H1 (cell line): ENCODE data around the gene CHD2. TPM values are rescaled to one million over a fixed set of nuclear protein-coding genes. Genes with fewer than 3 reads are reported as not detected.

Experiments
- CTCF ChIA-PET: fragments of 300-600 bp; sonication (Branson Sonifier 250); formaldehyde crosslinking; loops from one replicate; lab custom pipeline; 2021; ENCODE audit not compliant: partially characterized antibody; lab: Charles Lee
- POLR2A ChIA-PET: fragments of 300-600 bp; sonication (Branson Sonifier 250); formaldehyde crosslinking; loops from one replicate; lab custom pipeline; 2021; ENCODE audit warnings: inconsistent platforms; ENCODE audit not compliant: partially characterized antibody; lab: Charles Lee
- DNase-seq, 2 experiments: peaks; one replicate each; pipeline versions ENCODE4 v3.0.0 to v3.0.0-alpha.2; 2010 to 2022; ENCODE audit warnings: low spot score in 2 of 2, low read depth in 1 of 2, mixed read lengths in 1 of 2
- FAIRE-seq: peaks from 2 replicates; lab custom pipeline; 2011; peaks lifted over from hg19 to GRCh38; lab: Jason Lieb, UNC
- H2AFZ ChIP-seq: 2 replicates; pipeline ENCODE4 v1.8.1; 2012; ENCODE audit warnings: low read length, inconsistent platforms
- H2AK5ac ChIP-seq: 2 replicates; pipeline ENCODE4 v1.6.1; 2013; ENCODE audit warnings: low read depth, low read length
- H2BK120ac ChIP-seq: replicated peaks from 2 replicates; pipeline ENCODE3; 2013; ENCODE audit warnings: low read depth, low read length, inconsistent platforms
- H2BK12ac ChIP-seq: 2 replicates; pipeline ENCODE4 v1.6.1; 2013; ENCODE audit warnings: low read depth, low read length
- H2BK15ac ChIP-seq: 2 replicates; pipeline ENCODE4 v1.6.1; 2013; ENCODE audit warnings: low read length
- H2BK20ac ChIP-seq: 2 replicates; pipeline ENCODE4 v1.6.1; 2013; ENCODE audit warnings: low read length
- H2BK5ac ChIP-seq: 2 replicates; pipeline ENCODE4 v1.6.1; 2013; ENCODE audit warnings: low read depth, low read length
- H3K14ac ChIP-seq: 2 replicates; pipeline ENCODE4 v1.6.1; 2013; ENCODE audit warnings: inconsistent platforms; ENCODE audit not compliant: insufficient read length
- H3K18ac ChIP-seq: 2 replicates; pipeline ENCODE4 v1.6.1; 2013; ENCODE audit warnings: low read length; ENCODE audit errors: extremely low read depth
- H3K23ac ChIP-seq: 2 replicates; pipeline ENCODE4 v1.6.1; 2013; ENCODE audit warnings: inconsistent platforms; ENCODE audit not compliant: insufficient read length
- H3K23me2 ChIP-seq: 2 replicates; pipeline ENCODE4 v1.6.1; 2013; ENCODE audit warnings: low read depth, low read length
- H3K27ac ChIP-seq: 2 replicates; pipeline ENCODE4 v1.6.1; 2011; ENCODE audit warnings: low read depth, low read length, inconsistent platforms
- H3K27me3 ChIP-seq, 4 experiments: replicated peaks in 1 of 4; 1 replicate in 1 of 4; 2 replicates in 3 of 4; pipeline versions ENCODE4 v1.6.1 to v1.8.1; 2011 to 2013; ENCODE audit warnings: low read length in 3 of 4, mild to moderate bottlenecking in 3 of 4, inconsistent platforms in 2 of 4, mixed read lengths in 2 of 4, moderate library complexity in 1 of 4; ENCODE audit not compliant: control insufficient read depth in 3 of 4, insufficient read depth in 3 of 4; ENCODE audit errors: extremely low read depth in 1 of 4
- H3K36me3 ChIP-seq, 4 experiments: 2 replicates each; pipeline versions ENCODE4 v1.6.1 to v1.8.1; 2011 to 2013; ENCODE audit warnings: mild to moderate bottlenecking in 4 of 4, low read length in 3 of 4, moderate library complexity in 2 of 4, control low read depth in 1 of 4, inconsistent platforms in 1 of 4; ENCODE audit not compliant: insufficient read depth in 4 of 4, control insufficient read depth in 2 of 4
- H3K4ac ChIP-seq: replicated peaks from 2 replicates; pipeline ENCODE3; 2013; ENCODE audit warnings: low read length, low read depth, mixed read lengths, inconsistent platforms; ENCODE audit not compliant: insufficient read length
- H3K4me1 ChIP-seq, 4 experiments: replicated peaks in 1 of 4; 1 replicate in 1 of 4; 2 replicates in 3 of 4; pipeline versions ENCODE4 v1.6.1 to v1.8.1; 2011 to 2013; ENCODE audit warnings: low read length in 3 of 4, inconsistent platforms in 2 of 4, mixed read lengths in 1 of 4; ENCODE audit not compliant: insufficient read depth in 4 of 4, control insufficient read depth in 3 of 4
- H3K4me2 ChIP-seq, 2 experiments: 2 replicates each; pipeline versions ENCODE4 v1.6.1 to v1.8.1; 2011 to 2013; ENCODE audit warnings: low read depth in 2 of 2, low read length in 2 of 2, control low read depth in 1 of 2, inconsistent platforms in 1 of 2, mild to moderate bottlenecking in 1 of 2; ENCODE audit not compliant: insufficient read depth in 1 of 2
- H3K4me3 ChIP-seq, 4 experiments: fragments of 200-600, 300-600 bp in 1 of 4; sonication (generic), shearing (Covaris generic), sonication (Bioruptor Twin) in 1 of 4; 2 replicates each; pipeline versions ENCODE4 v1.5.1 to v1.8.1; 2011 to 2016; ENCODE audit warnings: low read length in 4 of 4, low read depth in 3 of 4, control low read depth in 2 of 4, inconsistent platforms in 2 of 4, mild to moderate bottlenecking in 2 of 4, mixed read lengths in 1 of 4, moderate library complexity in 1 of 4; ENCODE audit not compliant: insufficient read depth in 2 of 4; ENCODE audit errors: extremely low read depth in 1 of 4
- H3K56ac ChIP-seq: replicated peaks from 2 replicates; pipeline ENCODE3; 2013; ENCODE audit warnings: low read depth, mild to moderate bottlenecking, mixed read lengths, low read length, inconsistent platforms; ENCODE audit not compliant: insufficient read length
- H3K79me1 ChIP-seq: 2 replicates; pipeline ENCODE4 v1.6.1; 2013; ENCODE audit warnings: low read depth, low read length, control low read depth
- H3K79me2 ChIP-seq, 2 experiments: 2 replicates each; pipeline versions ENCODE4 v1.6.1 to v1.8.1; 2012 to 2013; ENCODE audit warnings: low read length in 2 of 2, mild to moderate bottlenecking in 2 of 2, inconsistent platforms in 1 of 2; ENCODE audit not compliant: insufficient read depth in 2 of 2, control insufficient read depth in 1 of 2
- H3K9ac ChIP-seq, 4 experiments: replicated peaks in 1 of 4; 1 replicate in 1 of 4; 2 replicates in 3 of 4; pipeline versions ENCODE4 v1.6.1 to v1.8.1; 2011 to 2013; ENCODE audit warnings: low read depth in 3 of 4, low read length in 3 of 4, control low read depth in 2 of 4, mild to moderate bottlenecking in 2 of 4, moderate library complexity in 2 of 4, inconsistent platforms in 1 of 4; ENCODE audit errors: extremely low read depth in 1 of 4
- H3K9me3 ChIP-seq, 2 experiments: 2 replicates each; pipeline versions ENCODE4 v1.6.1 to v1.8.1; 2012 to 2013; ENCODE audit warnings: mild to moderate bottlenecking in 2 of 2, moderate library complexity in 2 of 2, control low read depth in 1 of 2, inconsistent platforms in 1 of 2, low read depth in 1 of 2, low read length in 1 of 2, mixed read lengths in 1 of 2; ENCODE audit not compliant: insufficient read depth in 2 of 2
- H4K20me1 ChIP-seq, 2 experiments: replicated peaks in 1 of 2; 2 replicates each; pipeline versions ENCODE3 to v1.8.1; 2011 to 2013; ENCODE audit warnings: inconsistent platforms in 2 of 2, low read length in 2 of 2, mild to moderate bottlenecking in 1 of 2; ENCODE audit not compliant: insufficient read depth in 2 of 2, control insufficient read depth in 1 of 2
- H4K5ac ChIP-seq: 2 replicates; pipeline ENCODE4 v1.6.1; 2013; ENCODE audit warnings: low read length, low read depth, mixed read lengths, inconsistent platforms; ENCODE audit not compliant: insufficient read length
- H4K8ac ChIP-seq: 2 replicates; pipeline ENCODE4 v1.8.0; 2013; ENCODE audit warnings: mild to moderate bottlenecking, moderate library complexity, low read length, inconsistent platforms; ENCODE audit not compliant: insufficient read depth; ENCODE audit errors: extremely low read depth
- H4K91ac ChIP-seq: replicated peaks from 2 replicates; pipeline ENCODE3; 2013; ENCODE audit warnings: low read length, mixed read lengths, inconsistent platforms; ENCODE audit not compliant: insufficient read length
- GTF2F1 ChIP-seq: IDR thresholded peaks from 2 replicates; pipeline ENCODE4 v1.6.1; 2012; ENCODE audit warnings: low read depth, low read length, improper control_type of control experiment, borderline replicate concordance
- HDAC6 ChIP-seq: IDR thresholded peaks from one replicate; pipeline ENCODE4 v1.7.1; 2012; ENCODE audit warnings: low read depth, mild to moderate bottlenecking, inconsistent platforms, low read length, moderate library complexity
- KDM4A ChIP-seq: IDR thresholded peaks from one replicate; pipeline ENCODE4 v1.7.1; 2012; ENCODE audit warnings: low read depth, mild to moderate bottlenecking, moderate library complexity, low read length, inconsistent platforms; ENCODE audit not compliant: severe bottlenecking
- NANOG ChIP-seq: IDR thresholded peaks from 2 replicates; pipeline ENCODE4 v1.6.1; 2011; ENCODE audit warnings: low read length, low read depth, mild to moderate bottlenecking, inconsistent platforms; ENCODE audit not compliant: insufficient read depth, poor library complexity, severe bottlenecking
- NRF1 ChIP-seq: IDR thresholded peaks from 2 replicates; pipeline ENCODE4 v1.6.1; 2011; ENCODE audit warnings: mild to moderate bottlenecking, low read depth, low read length, improper control_type of control experiment
- RAD21 ChIP-seq, 2 experiments: IDR thresholded peaks in 1 of 2; conservative IDR thresholded peaks in 1 of 2; 2 replicates each; pipeline ENCODE4 v1.6.1; 2011; ENCODE audit warnings: low read depth in 2 of 2, low read length in 2 of 2, improper control_type of control experiment in 1 of 2, inconsistent platforms in 1 of 2, mild to moderate bottlenecking in 1 of 2, moderate library complexity in 1 of 2
- SAP30 ChIP-seq: fragments of 300-600 bp; sonication (generic); IDR thresholded peaks from 2 replicates; pipeline ENCODE4 v1.7.1; 2012; ENCODE audit warnings: low read length, moderate library complexity, mild to moderate bottlenecking, inconsistent platforms; ENCODE audit not compliant: insufficient read depth, insufficient replicate concordance
- TAF1 ChIP-seq: IDR thresholded peaks from 2 replicates; pipeline ENCODE4 v1.6.1; 2011; ENCODE audit warnings: mild to moderate bottlenecking, low read depth, low read length
- TEAD4 ChIP-seq: IDR thresholded peaks from 2 replicates; pipeline ENCODE4 v1.6.1; 2012; ENCODE audit warnings: low read depth, low read length, inconsistent platforms, mixed read lengths
- ZNF274 ChIP-seq: IDR thresholded peaks from 2 replicates; pipeline ENCODE4 v1.7.0; 2012; ENCODE audit warnings: low read length, borderline replicate concordance; ENCODE audit errors: extremely low read depth
- WGBS, 2 experiments: shearing (Covaris generic) in 1 of 2; methylation state at CpG; one replicate each; pipeline versions ENCODE4 v1.1.6 to v1.1.7; 2013 to 2015; ENCODE audit warnings: low lambda C conversion rate in 2 of 2, mixed read lengths in 2 of 2, inconsistent platforms in 1 of 2, low coverage in 1 of 2, missing lambda C conversion rate in 1 of 2; ENCODE audit not compliant: insufficient replicate concordance in 2 of 2, insufficient coverage in 1 of 2, insufficient read length in 1 of 2; ENCODE audit errors: extremely low coverage in 1 of 2, missing lambda C conversion rate in 1 of 2; 5-methylcytosine and 5-hydroxymethylcytosine counted together
- polyA plus RNA-seq, 7 experiments: library from polyadenylated mRNA; depleted of rRNA in 3 of 7; stranded (reverse) in 5 of 7; unstranded in 2 of 7; fragments of >200 nt in 5 of 7; fragments of 200-250 nt in 2 of 7; gene quantifications; 1 replicate in 5 of 7; 2 replicates in 1 of 7; 4 replicates in 1 of 7; pipeline versions ENCODE4 v1.2.1 to v1.2.3, GENCODE V29; 2011 to 2013; ENCODE audit warnings: missing spikeins in 2 of 7, mixed read lengths in 2 of 7
- total RNA-seq: library from RNA; stranded (reverse); fragmentation: NEBNext Ultra II Directional; extraction: Animal tissue kit (Norgen Biotek cat#: 25700); gene quantifications from 2 replicates; pipeline ENCODE4 v1.2.1, GENCODE V29; 2021

CHD2 gene
- total and polyA plus RNA-seq, 2 of the 8 experiments (the other 6 are each of a cell fraction or from before 2014, with no cell fraction given): 28.8 to 70.0 TPM

DNA sequence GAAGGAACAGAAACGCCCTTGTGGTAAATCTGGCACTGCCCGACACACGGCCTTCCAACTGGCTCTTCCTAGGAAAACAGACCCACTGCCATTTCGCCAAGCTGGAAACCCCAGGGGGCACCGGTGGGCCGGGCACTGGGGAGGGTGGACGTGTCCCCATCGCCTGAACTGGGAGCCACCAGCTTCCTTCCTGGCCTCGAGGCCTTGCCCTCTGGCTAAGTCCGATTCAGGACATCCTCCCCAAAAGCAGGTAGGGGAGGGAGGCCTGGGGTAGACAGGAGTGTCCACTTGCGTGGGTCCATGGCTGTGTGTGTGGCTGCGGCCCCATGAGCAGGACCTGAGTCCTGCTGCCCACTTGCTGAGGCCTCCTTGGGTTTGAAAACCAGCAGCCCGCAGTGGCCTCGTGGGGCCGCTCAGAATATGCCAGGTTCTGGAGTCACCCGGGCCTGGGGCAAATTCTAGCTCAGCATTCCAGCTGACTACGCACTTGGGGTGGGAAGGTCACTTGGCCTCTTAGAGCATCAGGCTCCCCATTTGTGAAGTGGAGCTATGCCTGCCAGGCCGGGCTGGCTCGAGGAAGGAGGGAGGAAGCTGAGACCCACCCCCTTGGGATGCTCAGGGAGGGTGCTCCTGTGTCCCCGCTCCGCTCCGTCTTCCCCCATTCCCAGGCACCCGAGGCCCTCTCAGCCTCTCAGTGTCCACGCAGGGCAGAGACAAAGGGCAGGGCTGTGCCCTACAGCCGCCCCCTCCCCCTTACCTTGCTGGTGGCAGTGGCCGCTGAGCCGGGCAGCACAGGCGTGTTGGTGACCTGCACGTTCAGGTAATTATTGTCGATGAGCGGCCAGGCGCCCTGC, 151.3 kb downstream of the CHD2 start:
- FAIRE-seq: no peak
- CTCF ChIA-PET: interaction anchor here (0.9 to 15.8 kb wide), 10 partner anchors 9 to 87 kb away, joined by 3 to 119 read pairs (median 8); partner anchors contain the start of gene RGMA
- no peak for TF ChIP-seq GTF2F1
- no peak for TF ChIP-seq NANOG
- no peak for TF ChIP-seq RAD21 (IDR thresholded peaks at IDR 0.05 in 1 of 2, conservative IDR thresholded peaks at IDR 0.05 in 1 of 2; ENCODE audit: low read depth in 2 of 2, low read length in 2 of 2)
- TF ChIP-seq HDAC6: no peak
- TF ChIP-seq TEAD4: no peak
- TF ChIP-seq SAP30: no peak
- TF ChIP-seq KDM4A: no peak
- TF ChIP-seq TAF1: no peak
- TF ChIP-seq NRF1: no peak
- TF ChIP-seq ZNF274: no peak

More for the DNA sequence above, 151.3 kb downstream of the CHD2 start:
- Histone ChIP-seq H2BK15ac (no peak overlapping the region), H3K4me3 (no peak overlapping the region), H3K56ac (no peak overlapping the region), H3K4ac (no peak overlapping the region), H2BK5ac (no peak overlapping the region), H3K4me1 (peaks cover 0 to 8% (median 0%) of the 10 kb centered on the region in 4 experiments; a peak in 2 of 7 replicates), H3K27ac (no peak overlapping the region), H3K4me2 (no peak overlapping the region), H4K91ac (no peak overlapping the region), H3K23me2 (no peaks in the 10 kb centered on the region), H2BK20ac (no peak overlapping the region), H3K23ac (no peak overlapping the region), H3K9me3 (peaks cover 1 to 6% of the 10 kb centered on the region in 2 experiments; a peak in 2 of 4 replicates), H3K79me1 (peaks cover 23% of the 10 kb centered on the region), H2BK120ac (no peak overlapping the region), H3K79me2 (peaks cover 0 to 47% of the 10 kb centered on the region in 2 experiments; a peak in 2 of 4 replicates), H3K27me3 (no peaks in the 10 kb centered on the region), H3K14ac (no peak overlapping the region), H4K8ac (no peak overlapping the region), H3K36me3 (peaks cover 34 to 89% (median 63%) of the 10 kb centered on the region in 4 experiments), H3K18ac (no peak overlapping the region; the same call in 1 of the 2 replicates), H2AFZ (no peak overlapping the region), H3K9ac (no peak overlapping the region), H4K5ac (no peak overlapping the region), H4K20me1 (peaks cover 27 to 44% of the 10 kb centered on the region in 2 experiments), H2AK5ac (no peak overlapping the region), H2BK12ac (no peak overlapping the region)
- WGBS, 2 experiments: 96% methylated on average over 24 of the region's 32 CpGs; no CpG with 5 or more reads in 1 of the 2 experiments
- DNase-seq: no peak
- POLR2A ChIA-PET: interaction anchor here (0.8 to 1.5 kb wide), 2 partner anchors 8 to 22 kb away, joined by 3 read pairs; no protein-coding TSS in a partner anchor
